Panc1 (cell line): ENCODE results near the gene RGS14. TPM values are rescaled to one million over a fixed set of nuclear protein-coding genes. Genes with fewer than 3 reads are reported as not detected.
A peak's percentile ranks its signal among the peaks of the same experiment; 100 is the strongest.

Experiments
- ATAC-seq: fragments of 200-7000 bp; cut with Tn5 transposase; 2 replicates; pipeline ENCODE4 v1.9.1; 2020; ENCODE audit warnings: mild to moderate bottlenecking, moderate library complexity
- BruUV-seq: library from RNA; stranded (reverse); fragments of 400-500 nt; replicated peaks from 2 replicates; lab custom pipeline; 2021; lab: Mats Ljungman, UMichigan
- CTCF ChIA-PET: fragments of 300-600 bp; sonication (Branson Sonifier 250); formaldehyde crosslinking; loops from one replicate; lab custom pipeline; 2022; ENCODE audit warnings: antibody characterized with exemption; lab: Charles Lee
- POLR2A ChIA-PET: fragments of 300-600 bp; sonication (Branson Sonifier 250); formaldehyde crosslinking; loops from one replicate; lab custom pipeline; 2022; ENCODE audit warnings: antibody characterized with exemption; lab: Charles Lee
- DNase-seq: peaks from one replicate; pipeline ENCODE4 v3.0.0-alpha.2; 2010; ENCODE audit warnings: low read depth, low spot score
- H3K27ac ChIP-seq: 2 replicates; pipeline ENCODE4 v1.5.1; 2011; ENCODE audit warnings: mild to moderate bottlenecking, low read length, inconsistent platforms
- H3K27me3 ChIP-seq: fragments of 200-500 bp; sonication (Bioruptor generic); 2 replicates; pipeline ENCODE4 v1.6.0; 2014; ENCODE audit warnings: low read length, inconsistent platforms; ENCODE audit not compliant: control insufficient read depth, insufficient read depth
- H3K36me3 ChIP-seq: fragments of 200-500 bp; sonication (Bioruptor generic); 2 replicates; pipeline ENCODE4 v1.5.1; 2014; ENCODE audit warnings: inconsistent platforms, mild to moderate bottlenecking, low read length, moderate library complexity; ENCODE audit not compliant: control insufficient read depth, insufficient read depth
- H3K4me1 ChIP-seq: 2 replicates; pipeline ENCODE4 v1.5.1; 2011; ENCODE audit warnings: inconsistent platforms, mild to moderate bottlenecking, low read length, moderate library complexity; ENCODE audit not compliant: control insufficient read depth, insufficient read depth
- H3K4me3 ChIP-seq, 2 experiments: 2 replicates each; pipeline ENCODE4 v1.5.1; 2011 to 2012; ENCODE audit warnings: low read depth in 2 of 2, low read length in 2 of 2, mild to moderate bottlenecking in 2 of 2, inconsistent platforms in 1 of 2, moderate library complexity in 1 of 2
- H3K9me3 ChIP-seq: fragments of 200-500 bp; sonication (Bioruptor generic); 2 replicates; pipeline ENCODE4 v1.5.1; 2014; ENCODE audit warnings: low read depth, mild to moderate bottlenecking, inconsistent platforms, low read length, moderate library complexity; ENCODE audit not compliant: control insufficient read depth, insufficient read depth
- POLR2AphosphoS5 ChIP-seq: IDR thresholded peaks from 2 replicates; pipeline ENCODE4 v1.6.1; 2012; ENCODE audit warnings: mild to moderate bottlenecking, low read depth, low read length, moderate library complexity
- REST ChIP-seq, 2 experiments: IDR thresholded peaks; 2 replicates each; pipeline ENCODE4 v1.6.1; 2011 to 2012; ENCODE audit warnings: low read depth in 2 of 2, control low read depth in 1 of 2, low read length in 1 of 2, mild to moderate bottlenecking in 1 of 2, moderate library complexity in 1 of 2; ENCODE audit not compliant: insufficient read depth in 1 of 2
- SIN3A ChIP-seq: IDR thresholded peaks from 2 replicates; pipeline ENCODE4 v1.6.1; 2012; ENCODE audit warnings: low read depth, mild to moderate bottlenecking, low read length, moderate library complexity, borderline replicate concordance; ENCODE audit not compliant: insufficient read depth
- TCF7L2 ChIP-seq: IDR thresholded peaks from 2 replicates; pipeline ENCODE4 v1.6.1; 2011; ENCODE audit warnings: mild to moderate bottlenecking, low read depth, low read length, inconsistent platforms
- in situ Hi-C: cut with HindIII; loops from 2 replicates; pipeline ENCODE4 v1.10.0; 2016; ENCODE audit warnings: low sequenced_read_pairs, low pct_unique_long_range_greater_than_20kb
- intact Hi-C: fragments of 100-400 bp; cut with micrococcal nuclease; formaldehyde crosslinking; loops from one replicate; pipeline ENCODE4 v1.10.0; 2022; ENCODE audit not compliant: unreplicated experiment
- total RNA-seq: library from RNA; stranded (reverse); gene quantifications from one replicate; pipeline ENCODE4 v1.2.1, GENCODE V29; 2021; ENCODE audit not compliant: unreplicated experiment
- TF ChIP-seq, protein P1 (sequence below): fragments of 450-650 bp; IDR thresholded peaks from 2 replicates; pipeline ENCODE4 v1.5.1; 2017; ENCODE audit warnings: mild to moderate bottlenecking

Gene RGS14
- total RNA-seq, 1 experiment from 2014 or later, result 13.5 TPM

DNA sequence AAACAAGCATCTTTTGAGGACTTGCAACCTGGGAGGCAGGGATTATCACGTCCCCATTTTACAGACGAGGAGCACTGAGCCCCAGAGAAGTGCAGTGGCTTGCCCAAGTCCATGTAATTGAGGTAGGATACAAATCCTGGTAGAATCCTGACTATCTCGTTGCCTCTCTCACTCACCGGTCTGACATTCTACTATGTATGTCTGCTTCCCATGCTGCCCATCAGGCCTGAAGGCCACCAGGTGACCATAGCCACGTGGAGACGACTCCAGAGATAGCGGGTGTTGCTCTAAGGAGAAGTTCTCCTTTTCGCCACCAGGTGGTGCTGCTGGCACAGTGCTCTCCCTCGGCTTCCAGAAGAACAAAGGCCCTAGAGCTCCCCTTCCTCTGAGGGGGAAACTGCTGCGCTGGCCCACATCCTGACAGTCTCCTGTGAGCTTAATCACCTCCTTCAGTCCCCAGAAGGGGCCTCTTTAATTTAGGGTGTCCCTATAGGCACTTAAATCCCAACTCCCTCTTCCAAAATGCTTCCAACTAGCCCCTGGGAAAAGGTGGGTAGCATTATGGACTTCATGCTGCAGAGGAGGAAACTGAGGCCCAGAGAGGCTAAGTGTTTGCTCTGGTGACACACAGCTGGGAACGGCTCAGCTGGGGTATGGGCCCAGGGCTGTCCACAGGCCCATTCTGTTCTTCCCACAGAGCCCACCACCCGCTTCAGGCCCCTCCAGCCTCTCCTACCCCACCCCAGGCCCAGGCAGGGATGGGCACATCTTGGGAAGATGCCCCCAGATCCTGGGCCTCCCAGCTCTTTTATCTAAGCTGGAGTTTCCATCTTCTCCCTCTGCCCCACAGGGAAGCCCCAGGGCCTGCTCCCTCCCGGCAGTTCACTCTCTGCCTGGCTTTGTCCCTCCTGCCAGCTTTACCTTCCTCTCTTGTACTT is 32.9 kb downstream of the RGS14 start:
- Histone ChIP-seq H3K9me3 (no peaks in the 10 kb centered on the region), H3K4me3 (no peak overlapping the region), H3K27ac (peak overlapping the region; percentile 60; the same call in 1 of the 2 replicates), H3K36me3 (no peaks in the 10 kb centered on the region), H3K4me1 (peaks cover 3% of the 10 kb centered on the region; the same call in 1 of the 2 replicates), H3K27me3 (no peaks in the 10 kb centered on the region)
- no peak for TF ChIP-seq SIN3A
- TF ChIP-seq, protein P1, sequence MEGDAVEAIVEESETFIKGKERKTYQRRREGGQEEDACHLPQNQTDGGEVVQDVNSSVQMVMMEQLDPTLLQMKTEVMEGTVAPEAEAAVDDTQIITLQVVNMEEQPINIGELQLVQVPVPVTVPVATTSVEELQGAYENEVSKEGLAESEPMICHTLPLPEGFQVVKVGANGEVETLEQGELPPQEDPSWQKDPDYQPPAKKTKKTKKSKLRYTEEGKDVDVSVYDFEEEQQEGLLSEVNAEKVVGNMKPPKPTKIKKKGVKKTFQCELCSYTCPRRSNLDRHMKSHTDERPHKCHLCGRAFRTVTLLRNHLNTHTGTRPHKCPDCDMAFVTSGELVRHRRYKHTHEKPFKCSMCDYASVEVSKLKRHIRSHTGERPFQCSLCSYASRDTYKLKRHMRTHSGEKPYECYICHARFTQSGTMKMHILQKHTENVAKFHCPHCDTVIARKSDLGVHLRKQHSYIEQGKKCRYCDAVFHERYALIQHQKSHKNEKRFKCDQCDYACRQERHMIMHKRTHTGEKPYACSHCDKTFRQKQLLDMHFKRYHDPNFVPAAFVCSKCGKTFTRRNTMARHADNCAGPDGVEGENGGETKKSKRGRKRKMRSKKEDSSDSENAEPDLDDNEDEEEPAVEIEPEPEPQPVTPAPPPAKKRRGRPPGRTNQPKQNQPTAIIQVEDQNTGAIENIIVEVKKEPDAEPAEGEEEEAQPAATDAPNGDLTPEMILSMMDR, result peak; percentile 97
- DNase-seq (no peak), ATAC-seq (peak; percentile 92)
- ChIA-PET CTCF (interaction anchor here (0.5 to 2.6 kb wide), 13 partner anchors 12 to 117 kb away, joined by 3 to 34 read pairs (median 5); partner anchors contain the start of genes F12 and PDLIM7), POLR2A (interaction anchor here (0.5 kb wide), 1 partner anchor 413 kb away, joined by 8 read pairs; no protein-coding TSS in a partner anchor)
- BruUV-seq, result no TSS peak
- intact Hi-C loops, result loop anchor here (5.0 kb wide), 1 partner anchor 107 kb away; the partner anchor contains the start of gene PDLIM7
- in situ Hi-C loops, result no loop called here

GRCh38 chr5:177392765-177393164 is 35.0 kb downstream of the RGS14 start:
- TF ChIP-seq, protein P1, result no peak
- TF ChIP-seq TCF7L2 (no peak), REST (IDR thresholded peaks at IDR 0.05; ENCODE audit: insufficient read depth in 1 of 2, low read depth in 2 of 2, low read length in 1 of 2) (no peak), POLR2AphosphoS5 (no peak), SIN3A (no peak)
- BruUV-seq, result no TSS peak
- intact Hi-C loops (loop anchor here (5.0 kb wide), 1 partner anchor 105 kb away; the partner anchor contains the start of gene PDLIM7), in situ Hi-C loops (no loop called here)
- no peak overlapping the region for H3K27ac ChIP-seq
- no peaks in the 10 kb centered on the region for H3K27me3 ChIP-seq
- ATAC-seq (no peak), DNase-seq (no peak)
- H3K4me1 ChIP-seq, result peaks cover 3% of the 10 kb centered on the region; the same call in 1 of the 2 replicates
- H3K9me3 ChIP-seq, result no peaks in the 10 kb centered on the region
- CTCF ChIA-PET, result interaction anchor here (1.3 kb wide), 1 partner anchor 9 kb away, joined by 3 read pairs; no protein-coding TSS in a partner anchor
- no peaks in the 10 kb centered on the region for H3K36me3 ChIP-seq
- no peak overlapping the region for H3K4me3 ChIP-seq
- POLR2A ChIA-PET, result no interaction called here
